ENCODE data around the gene CELF1.
"Not testable (repeated sequence)": the region's sequence is repeated elsewhere in the genome, so short reads cannot be mapped to it uniquely, and the experiment has no call there.

The CELF1 gene

GRCh38 chr11:47538741-47539565 is 14.0 kb downstream of the CELF1 start:
- DNase-seq (ENCODE audit: low read depth in 2 of 2) = no peak

- no peak for DNase-seq (ENCODE audit: low read depth in 2 of 2)
Measured at GRCh38 chr11:47536915-47537314, 16.0 kb downstream of the CELF1 start.

DNA sequence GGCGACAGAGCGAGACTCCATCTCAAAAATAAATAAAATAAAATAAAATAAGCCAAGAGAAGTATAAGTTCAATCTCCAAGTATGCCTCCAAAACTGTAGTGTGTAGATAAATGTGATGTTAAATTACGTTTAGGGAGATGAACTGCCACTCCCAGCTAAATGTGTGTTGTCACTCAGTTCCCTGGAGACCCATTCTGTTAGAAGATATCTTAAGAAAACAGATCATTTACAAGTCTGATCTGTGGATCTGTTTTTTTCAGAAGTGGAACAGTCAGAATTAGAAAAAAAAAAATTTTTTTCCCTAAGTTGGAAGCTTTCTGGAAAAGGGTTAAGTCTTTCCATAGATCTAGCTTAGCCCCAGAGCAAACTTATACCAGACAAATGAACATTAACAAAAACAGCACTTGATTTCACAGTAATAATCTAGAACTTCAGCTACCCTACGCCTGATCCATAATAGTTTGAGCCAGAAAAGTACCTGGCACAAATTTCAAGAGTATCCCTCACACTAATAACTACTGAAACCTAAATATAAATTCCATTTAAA is 18.2 kb downstream of the CELF1 start:
- DNase-seq (ENCODE audit: low read depth in 2 of 2) = no peak

DNA sequence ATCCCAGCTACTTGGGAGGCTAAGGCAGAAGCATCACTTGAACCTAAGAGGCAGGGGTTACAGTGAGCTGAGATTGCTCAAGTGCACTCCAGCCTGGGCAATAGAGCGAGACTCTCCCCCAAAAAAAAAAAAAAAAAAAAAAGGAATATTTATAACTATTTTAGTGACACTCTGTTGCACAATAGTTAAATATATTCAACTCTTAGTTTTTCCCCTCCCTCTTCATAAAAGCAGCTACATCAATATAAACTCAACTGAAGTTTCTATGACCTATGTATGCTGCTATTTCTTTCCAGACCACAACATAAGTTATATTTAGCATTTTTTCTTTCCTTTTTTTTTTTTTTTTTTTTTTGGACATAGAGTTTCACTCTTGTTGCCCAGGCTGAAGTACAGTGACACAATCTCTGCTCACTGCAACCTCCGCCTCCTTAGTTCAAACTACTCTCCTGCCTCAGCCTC is 19.2 kb downstream of the CELF1 start:
- no peak for DNase-seq (ENCODE audit: low read depth in 2 of 2)

DNA sequence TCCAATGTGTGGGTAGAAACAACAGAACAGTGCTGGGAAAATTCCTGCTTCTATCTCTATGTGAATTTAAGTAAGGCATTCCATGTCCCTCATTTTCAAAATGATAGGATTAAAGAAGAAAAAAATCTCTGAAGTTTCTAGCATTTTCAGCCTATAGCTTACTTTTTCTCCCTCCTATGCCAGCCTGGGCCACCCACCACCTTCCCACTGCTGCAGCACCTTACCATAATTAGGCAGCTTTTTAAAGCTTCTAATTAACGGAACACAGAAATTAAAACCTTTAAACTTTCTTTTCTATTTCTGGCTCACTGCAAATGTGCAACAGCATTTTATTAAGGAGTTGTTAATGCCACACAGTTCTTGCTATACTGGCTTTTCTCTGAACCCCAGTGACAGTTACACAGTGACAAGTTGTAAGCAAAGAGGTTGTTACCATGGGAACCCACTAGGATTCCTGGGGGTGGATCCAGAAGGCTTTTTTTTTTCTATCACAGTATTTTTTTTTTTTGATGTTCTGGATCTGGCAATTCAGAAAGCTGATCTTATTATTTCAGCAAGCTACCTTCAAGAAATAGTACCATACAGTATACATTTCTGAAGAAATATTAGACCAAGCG is 20.2 kb downstream of the CELF1 start:
- DNase-seq (ENCODE audit: low read depth in 2 of 2) = no peak

DNA sequence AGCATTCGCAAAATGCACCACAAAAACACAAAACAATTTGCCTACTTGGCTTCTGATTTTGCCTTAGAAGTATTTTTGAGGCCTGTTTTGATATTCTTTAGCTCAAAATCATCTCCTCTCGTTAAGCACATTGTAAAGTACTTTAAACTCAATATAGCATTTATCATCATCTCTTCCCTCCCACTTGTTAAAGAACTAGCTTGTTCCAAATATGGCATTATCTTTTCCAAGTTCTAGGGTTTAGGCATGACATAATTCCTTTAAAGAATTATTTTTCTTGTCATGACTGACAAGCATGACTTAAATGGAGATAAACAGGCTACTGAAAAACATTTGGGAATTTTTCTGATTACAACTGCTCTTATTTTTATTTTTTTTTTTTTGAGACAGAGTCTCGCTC is 21.3 kb downstream of the CELF1 start:
- no peak for DNase-seq (ENCODE audit: low read depth in 2 of 2)

GRCh38 chr11:47530721-47531120 is 22.2 kb downstream of the CELF1 start:
- not testable (repeated sequence) for DNase-seq (ENCODE audit: low read depth in 2 of 2)

GRCh38 chr11:47529951-47530350 is 23.0 kb downstream of the CELF1 start:
- no peak for DNase-seq (ENCODE audit: low read depth in 2 of 2)

DNA sequence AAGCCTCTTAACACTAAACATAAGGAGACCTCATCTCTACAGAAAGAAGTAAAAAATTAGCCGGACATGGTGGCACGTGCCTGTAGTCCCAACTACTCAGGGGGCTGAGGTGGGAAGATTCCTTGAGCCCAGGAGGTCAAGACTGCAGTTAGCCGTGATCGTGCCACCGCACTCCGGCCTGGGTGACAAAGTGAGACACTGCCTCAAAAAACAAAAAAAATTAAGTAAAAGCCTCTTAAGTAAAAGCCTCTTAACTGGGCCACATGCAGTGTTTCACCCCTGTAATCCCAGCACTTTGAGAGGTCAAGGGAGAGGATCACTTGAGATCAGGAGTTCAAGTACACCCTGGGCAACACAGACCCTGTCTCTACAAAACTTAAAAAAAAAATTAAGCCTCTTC is 25.7 kb downstream of the CELF1 start:
- no peak for DNase-seq (ENCODE audit: low read depth in 2 of 2)

DNA sequence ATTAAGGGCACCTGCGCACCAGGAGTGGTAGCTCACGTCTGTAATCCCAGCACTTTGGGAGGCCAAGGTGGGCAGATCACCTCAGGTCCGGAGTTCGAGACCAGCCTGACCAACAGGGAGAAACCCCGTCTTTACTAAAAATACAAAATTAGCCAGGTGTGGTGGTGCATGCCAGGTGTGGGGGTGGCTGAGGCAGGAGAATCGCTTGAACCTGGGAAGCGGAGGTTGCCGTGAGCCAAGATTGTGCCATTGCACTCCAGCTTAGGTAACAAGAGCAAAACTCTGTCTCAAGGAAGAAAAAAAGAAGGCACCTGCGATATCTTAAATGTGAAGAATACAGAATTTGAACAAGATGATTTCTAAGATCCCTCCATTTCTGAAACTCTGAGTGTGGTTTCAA is 26.9 kb downstream of the CELF1 start:
- not testable (repeated sequence) for DNase-seq (ENCODE audit: low read depth in 2 of 2)

GRCh38 chr11:47524291-47524874 is 28.5 kb downstream of the CELF1 start:
- DNase-seq (ENCODE audit: low read depth in 2 of 2) = no peak

DNA sequence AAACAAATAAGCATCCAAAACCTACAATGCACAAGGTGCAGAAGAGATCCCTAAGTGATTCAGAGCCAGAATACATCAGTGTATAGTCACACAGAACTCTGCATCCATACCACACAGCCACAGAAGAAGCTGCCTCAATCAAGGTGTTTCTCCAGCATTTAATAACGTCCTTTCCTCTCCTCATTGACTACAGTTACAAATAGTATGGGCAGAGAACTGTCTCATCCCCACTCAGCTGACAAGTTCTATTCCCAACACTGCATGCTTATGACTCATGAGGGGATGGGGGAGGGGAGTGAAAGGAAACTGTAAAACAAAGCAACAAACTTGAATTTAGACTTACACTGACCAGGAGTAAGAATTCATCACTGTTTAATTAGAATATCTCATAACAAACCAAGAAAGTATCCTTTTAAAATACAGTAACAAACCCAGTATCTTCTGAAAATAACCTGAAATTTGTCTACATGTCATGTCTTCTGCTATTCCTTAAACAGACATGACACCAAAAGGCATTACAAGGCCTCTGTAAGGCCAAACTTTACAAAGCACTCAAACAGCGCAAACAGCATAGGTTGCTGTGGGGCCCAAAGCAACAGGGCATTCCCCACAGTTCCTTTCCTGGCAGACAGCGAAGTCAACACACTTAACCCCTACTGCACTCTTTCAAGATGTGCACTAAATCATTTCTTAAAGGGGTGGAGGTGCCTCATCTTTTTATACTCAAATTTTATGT is 29.3 kb downstream of the CELF1 start:
- no peak for DNase-seq (ENCODE audit: low read depth in 2 of 2)

DNA sequence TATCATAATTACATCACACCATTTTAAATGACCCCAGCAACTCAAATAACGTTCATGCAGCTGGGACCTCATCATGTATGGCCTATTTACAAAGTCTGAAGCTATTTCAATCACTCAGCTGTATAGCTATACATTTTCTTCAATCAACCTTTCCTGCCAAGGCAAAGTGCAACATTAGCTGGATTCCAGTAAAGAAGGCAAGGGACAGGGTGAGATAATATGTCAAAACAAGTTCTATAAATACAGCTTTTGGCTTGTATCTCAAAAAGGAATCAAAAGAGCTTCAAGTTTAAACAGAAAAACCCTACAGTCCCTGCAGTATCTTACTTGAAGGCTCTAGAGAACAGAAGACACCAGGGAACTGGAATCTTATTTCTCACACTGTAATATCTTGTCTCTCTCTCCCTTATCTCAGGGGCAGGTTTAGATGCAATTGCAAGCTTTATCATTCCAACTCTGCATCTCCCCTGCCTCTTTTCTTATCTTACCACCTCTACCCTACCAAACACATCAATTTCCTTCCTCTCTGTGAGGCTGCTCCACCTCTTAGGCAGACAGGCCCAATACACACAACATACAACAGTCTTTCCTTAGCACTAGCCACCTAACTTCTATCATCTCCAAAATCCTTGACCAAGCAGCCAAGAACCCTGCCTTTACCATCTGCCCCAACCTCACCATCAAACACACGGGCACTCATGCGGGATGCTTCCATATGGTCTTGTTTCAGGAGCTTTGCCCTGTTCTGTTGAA is 34.5 kb downstream of the CELF1 start:
- DNase-seq (ENCODE audit: low read depth in 2 of 2) = no peak

GRCh38 chr11:47516984-47517853 is 35.7 kb downstream of the CELF1 start:
- DNase-seq (ENCODE audit: low read depth in 2 of 2) = no peak

GRCh38 chr11:47516155-47516554 is 36.8 kb downstream of the CELF1 start:
- DNase-seq (ENCODE audit: low read depth in 2 of 2) = no peak

GRCh38 chr11:47514825-47515647 is 37.9 kb downstream of the CELF1 start:
- DNase-seq (ENCODE audit: low read depth in 2 of 2) = peak; percentile 10 to 28

DNA sequence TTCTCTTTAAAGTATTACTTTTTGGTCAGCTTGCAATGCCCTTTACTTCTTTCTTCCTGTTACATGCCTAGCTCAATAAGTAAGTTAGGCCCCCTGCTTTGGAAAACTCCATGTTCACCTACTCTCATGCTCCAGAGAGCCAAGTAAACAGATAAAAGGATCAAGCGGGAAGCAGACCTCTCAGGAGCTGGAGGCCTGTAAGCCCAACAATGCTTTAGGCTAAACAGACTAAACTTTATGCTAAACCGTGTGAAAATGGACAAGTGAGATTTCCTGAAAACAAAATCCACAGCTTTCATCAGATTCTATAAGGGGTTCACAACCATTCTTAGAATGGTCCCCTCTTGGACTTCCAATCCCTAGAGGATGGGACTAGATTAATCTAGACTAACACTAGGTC is 40.2 kb downstream of the CELF1 start:
- DNase-seq (ENCODE audit: low read depth in 2 of 2) = no peak

- DNase-seq (ENCODE audit: low read depth in 2 of 2) = no peak
Measured at GRCh38 chr11:47511917-47512316, 41.0 kb downstream of the CELF1 start.

GRCh38 chr11:47510209-47510608 is 42.7 kb downstream of the CELF1 start:
- DNase-seq (ENCODE audit: low read depth in 2 of 2) = no peak

Measured in stimulated activated CD8-positive, alpha-beta memory T cell treated with anti-CD3 and anti-CD28 coated beads, Interleukin-2, amount 100 ng/mL, for 48 hours (primary cell).